IMR-90 (cell line): ENCODE measurements around the gene SHOX. TPM values are rescaled to one million over a fixed set of nuclear protein-coding genes. Genes with fewer than 3 reads are reported as not detected.

Experiments used
- ATAC-seq: fragments of 200-7000 bp; cut with Tn5 transposase; 2 replicates; pipeline ENCODE4 v1.9.1; 2020; ENCODE audit warnings: low read depth, mild to moderate bottlenecking, moderate library complexity
- BruUV-seq: library from RNA; stranded (reverse); fragments of 400-500 nt; replicated peaks from 2 replicates; lab custom pipeline; 2021; lab: Mats Ljungman, UMichigan
- CTCF ChIA-PET: fragments of 300-600 bp; formaldehyde crosslinking; extraction: SDS; loops from one replicate; lab custom pipeline; 2021; ENCODE audit warnings: antibody characterized with exemption; lab: Yijun Ruan, JAX
- POLR2A ChIA-PET: fragments of 300-600 bp; sonication (Branson Sonifier 250); formaldehyde crosslinking; loops from one replicate; lab custom pipeline; 2022; ENCODE audit warnings: antibody characterized with exemption; ENCODE audit not compliant: unreplicated experiment; lab: Charles Lee
- DNase-seq: peaks from one replicate; pipeline ENCODE4 v3.0.0; 2013
- H2AFZ ChIP-seq: replicated peaks from 2 replicates; pipeline ENCODE3; 2013; ENCODE audit warnings: low read length, mild to moderate bottlenecking; ENCODE audit not compliant: poor library complexity
- H2AK5ac ChIP-seq: 2 replicates; pipeline ENCODE4 v1.6.1; 2013; ENCODE audit warnings: low read depth, low read length, inconsistent platforms
- H2AK9ac ChIP-seq: replicated peaks from 2 replicates; pipeline ENCODE3; 2013; ENCODE audit warnings: mild to moderate bottlenecking, low read depth, low read length, moderate library complexity; ENCODE audit not compliant: poor library complexity
- H2BK120ac ChIP-seq: 2 replicates; pipeline ENCODE4 v1.6.1; 2013; ENCODE audit warnings: low read depth, low read length, inconsistent platforms
- H2BK15ac ChIP-seq: 3 replicates; pipeline ENCODE4 v1.6.1; 2013; ENCODE audit warnings: low read depth, low read length, inconsistent platforms
- H2BK20ac ChIP-seq: 2 replicates; pipeline ENCODE4 v1.6.1; 2013; ENCODE audit warnings: low read depth, mild to moderate bottlenecking, inconsistent platforms, low read length, moderate library complexity
- H2BK5ac ChIP-seq: 2 replicates; pipeline ENCODE4 v1.6.1; 2013; ENCODE audit warnings: mild to moderate bottlenecking, low read depth, low read length, inconsistent platforms; ENCODE audit not compliant: poor library complexity, severe bottlenecking
- H3K14ac ChIP-seq: replicated peaks from 2 replicates; pipeline ENCODE4 v1.6.1; 2013; ENCODE audit warnings: low read depth, low read length, inconsistent platforms
- H3K18ac ChIP-seq: 2 replicates; pipeline ENCODE4 v1.6.1; 2013; ENCODE audit warnings: low read depth, low read length, control low read depth
- H3K23ac ChIP-seq: 2 replicates; pipeline ENCODE4 v1.6.1; 2013; ENCODE audit warnings: low read depth, low read length, inconsistent platforms
- H3K27ac ChIP-seq: 2 replicates; pipeline ENCODE4 v1.5.1; 2013; ENCODE audit warnings: mild to moderate bottlenecking, control low read depth, low read length; ENCODE audit not compliant: insufficient read depth
- H3K27me3 ChIP-seq: 2 replicates; pipeline ENCODE4 v1.6.1; 2013; ENCODE audit warnings: low read length; ENCODE audit not compliant: control insufficient read depth, insufficient read depth
- H3K36me3 ChIP-seq: 2 replicates; pipeline ENCODE4 v1.6.1; 2013; ENCODE audit warnings: low read length, mixed read lengths; ENCODE audit not compliant: control insufficient read depth, insufficient read depth
- H3K4ac ChIP-seq: 2 replicates; pipeline ENCODE4 v1.6.1; 2013; ENCODE audit warnings: low read depth, low read length, inconsistent platforms
- H3K4me1 ChIP-seq: 2 replicates; pipeline ENCODE4 v1.6.1; 2013; ENCODE audit warnings: low read length, mixed read lengths; ENCODE audit not compliant: control insufficient read depth, insufficient read depth
- H3K4me2 ChIP-seq: 2 replicates; pipeline ENCODE4 v1.6.1; 2013; ENCODE audit warnings: low read depth, mild to moderate bottlenecking, control low read depth, low read length, moderate library complexity
- H3K4me3 ChIP-seq: 2 replicates; pipeline ENCODE4 v1.5.1; 2013; ENCODE audit warnings: low read depth, mild to moderate bottlenecking, control low read depth, low read length, moderate library complexity; ENCODE audit not compliant: insufficient read depth
- H3K56ac ChIP-seq: 2 replicates; pipeline ENCODE4 v1.6.1; 2013; ENCODE audit warnings: low read length, inconsistent platforms; ENCODE audit not compliant: insufficient read depth; ENCODE audit errors: extremely low read depth
- H3K79me1 ChIP-seq, 2 experiments: 2 replicates each; pipeline ENCODE4 v1.6.1; 2013; ENCODE audit warnings: low read length in 2 of 2, inconsistent platforms in 1 of 2, low read depth in 1 of 2
- H3K9ac ChIP-seq: 2 replicates; pipeline ENCODE4 v1.6.1; 2013; ENCODE audit warnings: low read depth, low read length, control low read depth
- H3K9me1 ChIP-seq: 2 replicates; pipeline ENCODE4 v1.6.1; 2013; ENCODE audit warnings: low read length, inconsistent platforms; ENCODE audit not compliant: insufficient read depth
- H3K9me3 ChIP-seq: 2 replicates; pipeline ENCODE4 v1.6.1; 2013; ENCODE audit warnings: low read length; ENCODE audit not compliant: control insufficient read depth, insufficient read depth
- H4K20me1 ChIP-seq: 2 replicates; pipeline ENCODE4 v1.6.1; 2013; ENCODE audit warnings: low read length, inconsistent platforms; ENCODE audit not compliant: insufficient read depth
- H4K5ac ChIP-seq: 2 replicates; pipeline ENCODE4 v1.6.1; 2013; ENCODE audit warnings: mild to moderate bottlenecking, low read depth, low read length, control low read depth
- H4K8ac ChIP-seq, 2 experiments: 2 replicates each; pipeline ENCODE4 v1.6.1; 2013; ENCODE audit warnings: low read depth in 2 of 2, low read length in 2 of 2, control low read depth in 1 of 2, inconsistent platforms in 1 of 2
- H4K91ac ChIP-seq: 2 replicates; pipeline ENCODE4 v1.6.1; 2013; ENCODE audit warnings: low read depth, low read length, inconsistent platforms; ENCODE audit not compliant: insufficient read depth
- BHLHE40 ChIP-seq: fragments of 150-350 bp; IDR thresholded peaks from 2 replicates; pipeline ENCODE4 v1.6.1; 2016; ENCODE audit warnings: mild to moderate bottlenecking, low read depth, low read length
- ELK1 ChIP-seq: fragments of 150-350 bp; IDR thresholded peaks from 2 replicates; pipeline ENCODE4 v1.6.1; 2016; ENCODE audit warnings: low read depth, mild to moderate bottlenecking, low read length, moderate library complexity, borderline replicate concordance
- FOS ChIP-seq: fragments of 150-350 bp; IDR thresholded peaks from 2 replicates; pipeline ENCODE4 v1.6.1; 2016; ENCODE audit warnings: low read depth, low read length
- MAFK ChIP-seq: IDR thresholded peaks from 2 replicates; pipeline ENCODE4 v1.6.1; 2012; ENCODE audit warnings: low read depth, low read length, improper control_type of control experiment
- MAZ ChIP-seq: IDR thresholded peaks from 2 replicates; pipeline ENCODE4 v1.6.1; 2012; ENCODE audit warnings: low read depth, mild to moderate bottlenecking, low read length, improper control_type of control experiment, moderate library complexity, borderline replicate concordance
- MXI1 ChIP-seq: IDR thresholded peaks from 2 replicates; pipeline ENCODE4 v1.6.1; 2012; ENCODE audit warnings: low read depth, mild to moderate bottlenecking, low read length, moderate library complexity, borderline replicate concordance
- NFE2L2 ChIP-seq: fragments of 150-350 bp; IDR thresholded peaks from 2 replicates; pipeline ENCODE4 v1.6.1; 2016; ENCODE audit warnings: low read depth, mild to moderate bottlenecking, low read length
- RCOR1 ChIP-seq: IDR thresholded peaks from 2 replicates; pipeline ENCODE4 v1.6.1; 2012; ENCODE audit warnings: mild to moderate bottlenecking, low read length, improper control_type of control experiment; ENCODE audit not compliant: insufficient replicate concordance
- SMC3 ChIP-seq: fragments of 150-350 bp; IDR thresholded peaks from 2 replicates; pipeline ENCODE4 v1.6.1; 2016; ENCODE audit warnings: low read depth, mild to moderate bottlenecking, antibody characterized with exemption, low read length, moderate library complexity
- WGBS, 2 experiments: methylation state at CpG; one replicate each; pipeline versions ENCODE4 v1.1.5 to v1.1.7; 2013; ENCODE audit warnings: missing lambda C conversion rate in 2 of 2; ENCODE audit not compliant: insufficient read length in 1 of 2; ENCODE audit errors: extremely low coverage in 2 of 2; 5-methylcytosine and 5-hydroxymethylcytosine counted together
- dilution Hi-C: fragments of 300-500 bp; cut with HindIII; formaldehyde crosslinking; loops from one replicate; pipeline ENCODE4 v1.14.3; 2018; ENCODE audit warnings: low sequenced_read_pairs; ENCODE audit not compliant: unreplicated experiment
- in situ Hi-C: fragments of 300-500 bp; cut with MboI; formaldehyde crosslinking; loops from 3 replicates; pipeline ENCODE4 v1.14.3; 2019; ENCODE audit warnings: low sequenced_read_pairs, inconsistent platforms, mixed read lengths
- intact Hi-C: fragments of 100-400 bp; cut with micrococcal nuclease; formaldehyde crosslinking; loops from 2 replicates; pipeline ENCODE4 v1.10.0; 2022
- polyA plus RNA-seq, 3 experiments: library from polyadenylated mRNA; depleted of rRNA; stranded (reverse); fragments of >200 nt; gene quantifications; 2 replicates each; pipeline ENCODE4 v1.2.3, GENCODE V29; 2012; ENCODE audit warnings: low replicate concordance in 1 of 3
- total RNA-seq: library from RNA; depleted of rRNA; stranded (reverse); fragments of >200 nt; gene quantifications from 2 replicates; pipeline ENCODE4 v1.2.3, GENCODE V29; 2012

SHOX gene
- total and polyA plus RNA-seq, 2 of the 4 experiments (the other 2 are of a cell fraction) = not detected

GRCh38 chrX:643911-644303 lies 13.3 kb downstream of the SHOX start (continued):
- TF ChIP-seq MXI1 (no peak), MAZ (no peak)

GRCh38 chrX:644304-645281 lies 14.0 kb downstream of the SHOX start:
- 3% methylated on average over 29 of the region's 95 CpGs; no CpG with 5 or more reads in 1 of the 2 experiments for WGBS, 2 experiments

More at GRCh38 chrX:644304-645281, 14.0 kb downstream of the SHOX start:
- dilution Hi-C loops (no loop called here), intact Hi-C loops (no loop called here), in situ Hi-C loops (no loop called here)
- H2BK5ac ChIP-seq = no peak overlapping the region
- POLR2A ChIA-PET = no interaction called here
- no peak overlapping the region for H3K27ac ChIP-seq
- peaks cover 11% of the 10 kb centered on the region for H3K9me3 ChIP-seq
- no peak overlapping the region for H3K4me3 ChIP-seq
- no peak overlapping the region for H3K23ac ChIP-seq
- H4K91ac ChIP-seq = no peak overlapping the region
- no peak for DNase-seq
- H3K14ac ChIP-seq = no peak overlapping the region
- H2BK20ac ChIP-seq = no peak overlapping the region
- H3K4me1 ChIP-seq = no peaks in the 10 kb centered on the region
- no TSS peak for BruUV-seq
- H3K18ac ChIP-seq = no peak overlapping the region
- H4K20me1 ChIP-seq = no peaks in the 10 kb centered on the region
- H3K56ac ChIP-seq = no peak overlapping the region
- no peaks in the 10 kb centered on the region for H3K79me1 ChIP-seq
- no peak overlapping the region for H2BK15ac ChIP-seq
- no peaks in the 10 kb centered on the region for H3K36me3 ChIP-seq
- CTCF ChIA-PET = no interaction called here
- H3K27me3 ChIP-seq = no peaks in the 10 kb centered on the region
- H2AK9ac ChIP-seq = no peak overlapping the region
- H4K5ac ChIP-seq = no peak overlapping the region
- TF ChIP-seq MAFK = no peak
- TF ChIP-seq MAZ = no peak
- no peak for TF ChIP-seq SMC3
- no peak for TF ChIP-seq FOS
- TF ChIP-seq RCOR1 = no peak
- no peak for TF ChIP-seq MXI1
- no peak for TF ChIP-seq ELK1
- no peak for TF ChIP-seq NFE2L2
- no peak for TF ChIP-seq BHLHE40
- H4K8ac ChIP-seq = no peak overlapping the region
- H3K9me1 ChIP-seq = no peaks in the 10 kb centered on the region
- no peak overlapping the region for H3K4me2 ChIP-seq
- H3K4ac ChIP-seq = no peak overlapping the region
- ATAC-seq = no peak
- H2AFZ ChIP-seq = no peak overlapping the region
- no peak overlapping the region for H2BK120ac ChIP-seq
- H2AK5ac ChIP-seq = no peak overlapping the region
- no peak overlapping the region for H3K9ac ChIP-seq
